Peyer's patch (tissue), 4 donors: ENCODE results near the gene ANXA6. TPM values are rescaled to one million over a fixed set of nuclear protein-coding genes. Genes with fewer than 3 reads are reported as not detected.

Source experiments
- DNase-seq, 3 donors: peaks; one replicate each; pipeline ENCODE4 v3.0.0-alpha.2; 2017 to 2019
- H3K27ac ChIP-seq, 4 donors: fragments of 200-600 bp; sonication (generic); one replicate each; pipeline ENCODE4 v1.5.1; 2016 to 2019
- H3K27me3 ChIP-seq, 2 donors: fragments of 200-600 bp; sonication (generic); one replicate each; pipeline ENCODE4 v1.5.1; 2019
- H3K36me3 ChIP-seq, 3 donors: fragments of 200-600 bp; sonication (generic); one replicate each; pipeline ENCODE4 v1.5.1; 2016 to 2019
- H3K4me1 ChIP-seq, 4 donors: fragments of 200-600 bp; sonication (generic); one replicate each; pipeline ENCODE4 v1.5.1; 2016 to 2019
- H3K4me3 ChIP-seq, 4 donors: fragments of 200-600 bp; sonication (generic); 1 replicate in 3 of 4; 2 replicates in 1 of 4; pipeline ENCODE4 v1.5.1; 2016 to 2019; ENCODE audit warnings: mild to moderate bottlenecking in 1 of 4
- H3K9me3 ChIP-seq, 4 donors: fragments of 200-600 bp; sonication (generic); one replicate each; pipeline ENCODE4 v1.5.1; 2016 to 2019; ENCODE audit warnings: mild to moderate bottlenecking in 1 of 4
- CTCF ChIP-seq, 6 experiments: fragments of 450-650 bp in 4 of 6; fragments of 200-600 bp in 2 of 6; sonication (generic) in 1 of 6; IDR thresholded peaks; one replicate each; pipeline ENCODE4 v1.5.1; 2017 to 2019; ENCODE audit warnings: antibody characterized with exemption in 6 of 6, mild to moderate bottlenecking in 3 of 6, moderate library complexity in 1 of 6
- POLR2A ChIP-seq, 2 donors: fragments of 450-650 bp; IDR thresholded peaks; one replicate each; pipeline ENCODE4 v1.5.1; 2017; ENCODE audit warnings: antibody characterized with exemption in 2 of 2, mild to moderate bottlenecking in 2 of 2, moderate library complexity in 2 of 2
- total RNA-seq, 4 donors: library from RNA; depleted of rRNA; stranded (reverse); fragments of >200 nt; gene quantifications; one replicate each; pipeline ENCODE4 v1.1.0, GENCODE V29; 2016

The ANXA6 gene
- total RNA-seq, 4 donors from 2014 or later: 11.2 to 228 (median 30.1) TPM

GRCh38 chr5:151107084-151107483, 50.5 kb downstream of the ANXA6 start:
- H3K36me3 ChIP-seq: peaks cover 0 to 26% (median 4%) of the 10 kb centered on the region in 3 donors
- no peaks in the 10 kb centered on the region for H3K9me3 ChIP-seq
- H3K4me1 ChIP-seq: peaks cover 0 to 55% (median 7%) of the 10 kb centered on the region in 4 donors
- H3K27me3 ChIP-seq: no peaks in the 10 kb centered on the region
- H3K27ac ChIP-seq: peak overlapping the region in 3 of 4 donors; percentile 56 to 83 (median 80)
- H3K4me3 ChIP-seq: no peak overlapping the region
- TF ChIP-seq CTCF (IDR thresholded peaks at IDR 0.05) (no peak), POLR2A (IDR thresholded peaks at IDR 0.05) (peak in 1 of 2 donors; percentile 46)
- peak in 1 of 3 donors; percentile 73 for DNase-seq

GRCh38 chr5:151106509-151106908, 51.1 kb downstream of the ANXA6 start:
- peaks cover 0 to 60% (median 9%) of the 10 kb centered on the region in 4 donors for H3K4me1 ChIP-seq
- H3K27ac ChIP-seq: peak overlapping the region in 3 of 4 donors; percentile 56 to 83 (median 80)
- DNase-seq: peak in 1 of 3 donors; percentile 47
- no peaks in the 10 kb centered on the region for H3K27me3 ChIP-seq
- peaks cover 0 to 32% (median 4%) of the 10 kb centered on the region in 3 donors for H3K36me3 ChIP-seq
- no peaks in the 10 kb centered on the region for H3K9me3 ChIP-seq
- H3K4me3 ChIP-seq: no peak overlapping the region
- no peak for TF ChIP-seq POLR2A (IDR thresholded peaks at IDR 0.05)
- TF ChIP-seq CTCF (IDR thresholded peaks at IDR 0.05): no peak

GRCh38 chr5:151106043-151106442, 51.5 kb downstream of the ANXA6 start:
- Histone ChIP-seq H3K36me3 (peaks cover 0 to 36% (median 4%) of the 10 kb centered on the region in 3 donors), H3K27me3 (no peaks in the 10 kb centered on the region), H3K4me1 (peaks cover 0 to 65% (median 9%) of the 10 kb centered on the region in 4 donors), H3K9me3 (no peaks in the 10 kb centered on the region), H3K4me3 (no peak overlapping the region), H3K27ac (peak overlapping the region in 3 of 4 donors; percentile 56 to 83 (median 80))
- TF ChIP-seq POLR2A (IDR thresholded peaks at IDR 0.05) (no peak), CTCF (IDR thresholded peaks at IDR 0.05) (no peak)
- DNase-seq: peak in 1 of 3 donors; percentile 45

GRCh38 chr5:151105561-151105960, 52.0 kb downstream of the ANXA6 start:
- peaks cover 0 to 37% (median 4%) of the 10 kb centered on the region in 3 donors for H3K36me3 ChIP-seq
- peak overlapping the region in 3 of 4 donors; percentile 35 to 83 (median 80) for H3K27ac ChIP-seq
- no peaks in the 10 kb centered on the region for H3K9me3 ChIP-seq
- H3K4me1 ChIP-seq: peaks cover 0 to 67% (median 8%) of the 10 kb centered on the region in 4 donors
- DNase-seq: no peak
- no peaks in the 10 kb centered on the region for H3K27me3 ChIP-seq
- no peak overlapping the region for H3K4me3 ChIP-seq
- no peak for TF ChIP-seq CTCF (IDR thresholded peaks at IDR 0.05)
- TF ChIP-seq POLR2A (IDR thresholded peaks at IDR 0.05): no peak

GRCh38 chr5:151104795-151105194, 52.8 kb downstream of the ANXA6 start:
- Histone ChIP-seq H3K9me3 (no peaks in the 10 kb centered on the region), H3K27ac (peak overlapping the region; percentile 49 to 83 (median 68)), H3K4me3 (no peak overlapping the region), H3K27me3 (no peaks in the 10 kb centered on the region), H3K4me1 (peaks cover 0 to 65% (median 9%) of the 10 kb centered on the region in 4 donors), H3K36me3 (peaks cover 0 to 36% (median 4%) of the 10 kb centered on the region in 3 donors)
- TF ChIP-seq CTCF (IDR thresholded peaks at IDR 0.05) (no peak), POLR2A (IDR thresholded peaks at IDR 0.05) (no peak)
- peak in 2 of 3 donors; percentile 55 to 64 for DNase-seq
